Measurements from ENCODE around the gene COPE. TPM values are rescaled to one million over a fixed set of nuclear protein-coding genes. Genes with fewer than 3 reads are reported as not detected.

The COPE gene
- total RNA-seq, 1 donor from 2014 or later, result 177 TPM

- peaks cover 5% of the 10 kb centered on the region for H3K4me1 Mint-ChIP-seq (ENCODE audit: low read depth, unreplicated experiment)
- no peak for TF ChIP-seq CTCF (IDR thresholded peaks at IDR 0.05; ENCODE audit: partially characterized antibody, unreplicated experiment)
- peaks cover 3% of the 10 kb centered on the region for H3K27me3 Mint-ChIP-seq (ENCODE audit: unreplicated experiment)
- no peaks in the 10 kb centered on the region for H3K36me3 Mint-ChIP-seq (ENCODE audit: unreplicated experiment)
- H3K9me3 Mint-ChIP-seq (ENCODE audit: unreplicated experiment), result peaks cover 1% of the 10 kb centered on the region
- DNase-seq, result no peak
- no peak overlapping the region for H3K4me3 Mint-ChIP-seq (ENCODE audit: unreplicated experiment)
- H3K27ac Mint-ChIP-seq (ENCODE audit: unreplicated experiment), result no peak overlapping the region
Measured at GRCh38 chr19:18854982-18855381, 64.2 kb downstream of the COPE start.

- Mint-ChIP-seq H3K9me3 (ENCODE audit: unreplicated experiment) (peaks cover 1% of the 10 kb centered on the region), H3K27me3 (ENCODE audit: unreplicated experiment) (peaks cover 3% of the 10 kb centered on the region), H3K4me3 (ENCODE audit: unreplicated experiment) (no peak overlapping the region), H3K27ac (ENCODE audit: unreplicated experiment) (no peak overlapping the region), H3K36me3 (ENCODE audit: unreplicated experiment) (no peaks in the 10 kb centered on the region), H3K4me1 (ENCODE audit: low read depth, unreplicated experiment) (peaks cover 14% of the 10 kb centered on the region)
- no peak for DNase-seq
- no peak for TF ChIP-seq CTCF (IDR thresholded peaks at IDR 0.05; ENCODE audit: partially characterized antibody, unreplicated experiment)
Measured at GRCh38 chr19:18853755-18854427, 65.3 kb downstream of the COPE start.

- Mint-ChIP-seq H3K27me3 (ENCODE audit: unreplicated experiment) (peaks cover 3% of the 10 kb centered on the region), H3K4me1 (ENCODE audit: low read depth, unreplicated experiment) (peaks cover 25% of the 10 kb centered on the region), H3K36me3 (ENCODE audit: unreplicated experiment) (no peaks in the 10 kb centered on the region), H3K9me3 (ENCODE audit: unreplicated experiment) (peaks cover 1% of the 10 kb centered on the region), H3K27ac (ENCODE audit: unreplicated experiment) (no peak overlapping the region), H3K4me3 (ENCODE audit: unreplicated experiment) (no peak overlapping the region)
- DNase-seq, result no peak
- TF ChIP-seq CTCF (IDR thresholded peaks at IDR 0.05; ENCODE audit: partially characterized antibody, unreplicated experiment), result no peak
Measured at GRCh38 chr19:18852648-18853047, 66.5 kb downstream of the COPE start.

GRCh38 chr19:18851673-18852325 lies 67.4 kb downstream of the COPE start:
- Mint-ChIP-seq H3K27me3 (ENCODE audit: unreplicated experiment) (peaks cover 3% of the 10 kb centered on the region), H3K9me3 (ENCODE audit: unreplicated experiment) (peaks cover 3% of the 10 kb centered on the region), H3K36me3 (ENCODE audit: unreplicated experiment) (no peaks in the 10 kb centered on the region), H3K4me3 (ENCODE audit: unreplicated experiment) (no peak overlapping the region), H3K4me1 (ENCODE audit: low read depth, unreplicated experiment) (peaks cover 30% of the 10 kb centered on the region), H3K27ac (ENCODE audit: unreplicated experiment) (no peak overlapping the region)
- no peak for DNase-seq
- TF ChIP-seq CTCF (IDR thresholded peaks at IDR 0.05; ENCODE audit: partially characterized antibody, unreplicated experiment), result no peak
